Body of pancreas (tissue), 4 donors: ENCODE results near the gene AGMO.

Source experiments
- CTCF ChIP-seq, 7 experiments: fragments of 450-650 bp in 4 of 7; fragments of 200-600 bp in 3 of 7; sonication (generic) in 3 of 7; IDR thresholded peaks; one replicate each; pipeline ENCODE4 v1.5.1; 2016 to 2019; ENCODE audit warnings: antibody characterized with exemption in 7 of 7
- POLR2A ChIP-seq, 3 donors: fragments of 450-650 bp; IDR thresholded peaks; one replicate each; pipeline ENCODE4 v1.6.1; 2016; ENCODE audit warnings: antibody characterized with exemption in 3 of 3, mild to moderate bottlenecking in 2 of 3

- TF ChIP-seq CTCF (IDR thresholded peaks at IDR 0.05) (no peak), POLR2A (IDR thresholded peaks at IDR 0.05) (no peak)
Observed at GRCh38 chr7:15505761-15506160, 56.1 kb downstream of the AGMO start.
